Measurements from ENCODE around the gene FGD5.

FGD5 gene

GRCh38 chr3:14861446-14862302, 42.9 kb downstream of the FGD5 start:
- no peak for DNase-seq (ENCODE audit: low spot score)
- in situ Hi-C loops (cut with MboI; ENCODE audit: low sequenced_read_pairs, unreplicated experiment) = no loop called here
- TF ChIP-seq, protein P1, sequence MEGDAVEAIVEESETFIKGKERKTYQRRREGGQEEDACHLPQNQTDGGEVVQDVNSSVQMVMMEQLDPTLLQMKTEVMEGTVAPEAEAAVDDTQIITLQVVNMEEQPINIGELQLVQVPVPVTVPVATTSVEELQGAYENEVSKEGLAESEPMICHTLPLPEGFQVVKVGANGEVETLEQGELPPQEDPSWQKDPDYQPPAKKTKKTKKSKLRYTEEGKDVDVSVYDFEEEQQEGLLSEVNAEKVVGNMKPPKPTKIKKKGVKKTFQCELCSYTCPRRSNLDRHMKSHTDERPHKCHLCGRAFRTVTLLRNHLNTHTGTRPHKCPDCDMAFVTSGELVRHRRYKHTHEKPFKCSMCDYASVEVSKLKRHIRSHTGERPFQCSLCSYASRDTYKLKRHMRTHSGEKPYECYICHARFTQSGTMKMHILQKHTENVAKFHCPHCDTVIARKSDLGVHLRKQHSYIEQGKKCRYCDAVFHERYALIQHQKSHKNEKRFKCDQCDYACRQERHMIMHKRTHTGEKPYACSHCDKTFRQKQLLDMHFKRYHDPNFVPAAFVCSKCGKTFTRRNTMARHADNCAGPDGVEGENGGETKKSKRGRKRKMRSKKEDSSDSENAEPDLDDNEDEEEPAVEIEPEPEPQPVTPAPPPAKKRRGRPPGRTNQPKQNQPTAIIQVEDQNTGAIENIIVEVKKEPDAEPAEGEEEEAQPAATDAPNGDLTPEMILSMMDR (IDR thresholded peaks at IDR 0.05; ENCODE audit: borderline replicate concordance, control extremely low read depth, extremely low read depth, insufficient read depth, missing control alignments) = no peak

- no peak for DNase-seq (ENCODE audit: low spot score)
- TF ChIP-seq, protein P1 (IDR thresholded peaks at IDR 0.05; ENCODE audit: borderline replicate concordance, control extremely low read depth, extremely low read depth, insufficient read depth, missing control alignments) = no peak
- in situ Hi-C loops (cut with MboI; ENCODE audit: low sequenced_read_pairs, unreplicated experiment) = no loop called here
These were observed 43.5 kb downstream of the FGD5 start for GRCh38 chr3:14862303-14862660.

- TF ChIP-seq, protein P1 (IDR thresholded peaks at IDR 0.05; ENCODE audit: borderline replicate concordance, control extremely low read depth, extremely low read depth, insufficient read depth, missing control alignments) = no peak
- no peak for DNase-seq (ENCODE audit: low spot score)
- in situ Hi-C loops (cut with MboI; ENCODE audit: low sequenced_read_pairs, unreplicated experiment) = no loop called here
These were observed 44.0 kb downstream of the FGD5 start for GRCh38 chr3:14862661-14863230.

- TF ChIP-seq, protein P1 (IDR thresholded peaks at IDR 0.05; ENCODE audit: borderline replicate concordance, control extremely low read depth, extremely low read depth, insufficient read depth, missing control alignments) = no peak
- in situ Hi-C loops (cut with MboI; ENCODE audit: low sequenced_read_pairs, unreplicated experiment) = no loop called here
- DNase-seq (ENCODE audit: low spot score) = no peak
These were observed 44.8 kb downstream of the FGD5 start for GRCh38 chr3:14863333-14864100.

- no peak for DNase-seq (ENCODE audit: low spot score)
- in situ Hi-C loops (cut with MboI; ENCODE audit: low sequenced_read_pairs, unreplicated experiment) = no loop called here
- TF ChIP-seq, protein P1 (IDR thresholded peaks at IDR 0.05; ENCODE audit: borderline replicate concordance, control extremely low read depth, extremely low read depth, insufficient read depth, missing control alignments) = no peak
These were observed 45.4 kb downstream of the FGD5 start for GRCh38 chr3:14864131-14864530.

- TF ChIP-seq, protein P1 (IDR thresholded peaks at IDR 0.05; ENCODE audit: borderline replicate concordance, control extremely low read depth, extremely low read depth, insufficient read depth, missing control alignments) = no peak
- no peak for DNase-seq (ENCODE audit: low spot score)
- in situ Hi-C loops (cut with MboI; ENCODE audit: low sequenced_read_pairs, unreplicated experiment) = no loop called here
These were observed 47.9 kb downstream of the FGD5 start for GRCh38 chr3:14866627-14867026.
